GM18873 (cell line): ENCODE measurements around the gene PPP2CA.

Experiments used
- ATAC-seq: cut with Tn5 transposase; IDR thresholded peaks from one replicate; pipeline ENCODE4 v1.9.1; 2021; ENCODE audit warnings: mild to moderate bottlenecking, moderate library complexity, moderate number of reproducible peaks; ENCODE audit not compliant: unreplicated experiment, low FRiP score

Gene PPP2CA

GRCh38 chr5:134151723-134152122 is 74.2 kb downstream of the PPP2CA start:
- ATAC-seq: no peak

- ATAC-seq: no peak
Measured at GRCh38 chr5:134149571-134150303, 76.1 kb downstream of the PPP2CA start.

GRCh38 chr5:134148986-134149539 is 76.8 kb downstream of the PPP2CA start:
- no peak for ATAC-seq

- ATAC-seq: no peak
Measured at GRCh38 chr5:134148316-134148715, 77.6 kb downstream of the PPP2CA start.

- ATAC-seq: no peak
Measured at GRCh38 chr5:134146651-134147518, 79.0 kb downstream of the PPP2CA start.

GRCh38 chr5:134145779-134146581 is 79.9 kb downstream of the PPP2CA start:
- no peak for ATAC-seq

- ATAC-seq: no peak
Measured at GRCh38 chr5:134145041-134145757, 80.7 kb downstream of the PPP2CA start.
